Spinal cord (tissue), 10 donors: ENCODE results near the gene USF3. TPM values are rescaled to one million over a fixed set of nuclear protein-coding genes. Genes with fewer than 3 reads are reported as not detected.

Experiments
- DNase-seq, 6 donors: peaks; one replicate each; pipeline versions ENCODE4 v3.0.0 to v3.0.0-alpha.2; 2013 to 2015; ENCODE audit warnings: low spot score in 6 of 6, low read depth in 4 of 6
- H3K27ac ChIP-seq: one replicate; pipeline ENCODE4 v1.5.1; 2013; ENCODE audit warnings: low read depth, low read length, control low read depth
- H3K27me3 ChIP-seq: one replicate; pipeline ENCODE4 v1.6.1; 2013; ENCODE audit warnings: low read length; ENCODE audit not compliant: control insufficient read depth, insufficient read depth
- H3K36me3 ChIP-seq: one replicate; pipeline ENCODE4 v1.6.1; 2013; ENCODE audit warnings: low read length; ENCODE audit not compliant: control insufficient read depth, insufficient read depth
- H3K4me1 ChIP-seq: one replicate; pipeline ENCODE4 v1.6.1; 2013; ENCODE audit warnings: low read length; ENCODE audit not compliant: control insufficient read depth, insufficient read depth
- H3K4me3 ChIP-seq: one replicate; pipeline ENCODE4 v1.5.1; 2013; ENCODE audit warnings: low read depth, low read length, control low read depth
- H3K9me3 ChIP-seq: one replicate; pipeline ENCODE4 v1.6.1; 2013; ENCODE audit warnings: low read length; ENCODE audit not compliant: control insufficient read depth, insufficient read depth
- WGBS: methylation state at CpG from one replicate; pipeline ENCODE4 v1.1.5; 2013; ENCODE audit warnings: missing lambda C conversion rate; ENCODE audit not compliant: insufficient coverage; 5-methylcytosine and 5-hydroxymethylcytosine counted together
- long read RNA-seq, 4 donors: transcript quantifications; one replicate each; lab custom pipeline, GENCODE V29; 2026
- polyA plus RNA-seq, 2 donors: library from polyadenylated mRNA; unstranded; fragments of 120-200 nt; gene quantifications; one replicate each; pipeline ENCODE4 v1.2.1, GENCODE V29; 2013; ENCODE audit not compliant: insufficient read length in 2 of 2
- total RNA-seq, 2 donors: library from RNA; depleted of rRNA in 1 of 2; stranded (reverse); fragments of 120-200 nt in 1 of 2; fragments of >200 nt in 1 of 2; gene quantifications; one replicate each; pipeline versions ENCODE4 v1.2.3 to v1.2.4, GENCODE V29; 2013 to 2014
- donor health status: healthy.

USF3 gene, protein sequence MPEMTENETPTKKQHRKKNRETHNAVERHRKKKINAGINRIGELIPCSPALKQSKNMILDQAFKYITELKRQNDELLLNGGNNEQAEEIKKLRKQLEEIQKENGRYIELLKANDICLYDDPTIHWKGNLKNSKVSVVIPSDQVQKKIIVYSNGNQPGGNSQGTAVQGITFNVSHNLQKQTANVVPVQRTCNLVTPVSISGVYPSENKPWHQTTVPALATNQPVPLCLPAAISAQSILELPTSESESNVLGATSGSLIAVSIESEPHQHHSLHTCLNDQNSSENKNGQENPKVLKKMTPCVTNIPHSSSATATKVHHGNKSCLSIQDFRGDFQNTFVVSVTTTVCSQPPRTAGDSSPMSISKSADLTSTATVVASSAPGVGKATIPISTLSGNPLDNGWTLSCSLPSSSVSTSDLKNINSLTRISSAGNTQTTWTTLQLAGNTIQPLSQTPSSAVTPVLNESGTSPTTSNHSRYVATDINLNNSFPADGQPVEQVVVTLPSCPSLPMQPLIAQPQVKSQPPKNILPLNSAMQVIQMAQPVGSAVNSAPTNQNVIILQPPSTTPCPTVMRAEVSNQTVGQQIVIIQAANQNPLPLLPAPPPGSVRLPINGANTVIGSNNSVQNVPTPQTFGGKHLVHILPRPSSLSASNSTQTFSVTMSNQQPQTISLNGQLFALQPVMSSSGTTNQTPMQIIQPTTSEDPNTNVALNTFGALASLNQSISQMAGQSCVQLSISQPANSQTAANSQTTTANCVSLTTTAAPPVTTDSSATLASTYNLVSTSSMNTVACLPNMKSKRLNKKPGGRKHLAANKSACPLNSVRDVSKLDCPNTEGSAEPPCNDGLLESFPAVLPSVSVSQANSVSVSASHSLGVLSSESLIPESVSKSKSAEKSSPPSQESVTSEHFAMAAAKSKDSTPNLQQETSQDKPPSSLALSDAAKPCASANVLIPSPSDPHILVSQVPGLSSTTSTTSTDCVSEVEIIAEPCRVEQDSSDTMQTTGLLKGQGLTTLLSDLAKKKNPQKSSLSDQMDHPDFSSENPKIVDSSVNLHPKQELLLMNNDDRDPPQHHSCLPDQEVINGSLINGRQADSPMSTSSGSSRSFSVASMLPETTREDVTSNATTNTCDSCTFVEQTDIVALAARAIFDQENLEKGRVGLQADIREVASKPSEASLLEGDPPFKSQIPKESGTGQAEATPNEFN (N-terminal part only)
- total RNA-seq (10 to 100 TPM; 16.3 to 26.3 TPM), polyA plus RNA-seq (10 to 100 TPM; 13.5 to 14.1 TPM)
- long read RNA-seq, donor 1, full-length matches to known transcripts: 5 of 5 reads
- long read RNA-seq, donor 1, partial matches to known transcripts: 0 of 5 reads
- long read RNA-seq, donor 1, other reads (novel, unspliced or antisense): 0 of 5 reads
- long read RNA-seq, donor 2, full-length matches to known transcripts: 2 of 2 reads
- long read RNA-seq, donor 2, partial matches to known transcripts: 0 of 2 reads
- long read RNA-seq, donor 2, other reads (novel, unspliced or antisense): 0 of 2 reads
- long read RNA-seq, donor 3, full-length matches to known transcripts: 5 of 5 reads
- long read RNA-seq, donor 3, partial matches to known transcripts: 0 of 5 reads
- long read RNA-seq, donor 3, other reads (novel, unspliced or antisense): 0 of 5 reads
- long read RNA-seq, donor 4, full-length matches to known transcripts: 2 of 2 reads
- long read RNA-seq, donor 4, partial matches to known transcripts: 0 of 2 reads
- long read RNA-seq, donor 4, other reads (novel, unspliced or antisense): 0 of 2 reads

DNA sequence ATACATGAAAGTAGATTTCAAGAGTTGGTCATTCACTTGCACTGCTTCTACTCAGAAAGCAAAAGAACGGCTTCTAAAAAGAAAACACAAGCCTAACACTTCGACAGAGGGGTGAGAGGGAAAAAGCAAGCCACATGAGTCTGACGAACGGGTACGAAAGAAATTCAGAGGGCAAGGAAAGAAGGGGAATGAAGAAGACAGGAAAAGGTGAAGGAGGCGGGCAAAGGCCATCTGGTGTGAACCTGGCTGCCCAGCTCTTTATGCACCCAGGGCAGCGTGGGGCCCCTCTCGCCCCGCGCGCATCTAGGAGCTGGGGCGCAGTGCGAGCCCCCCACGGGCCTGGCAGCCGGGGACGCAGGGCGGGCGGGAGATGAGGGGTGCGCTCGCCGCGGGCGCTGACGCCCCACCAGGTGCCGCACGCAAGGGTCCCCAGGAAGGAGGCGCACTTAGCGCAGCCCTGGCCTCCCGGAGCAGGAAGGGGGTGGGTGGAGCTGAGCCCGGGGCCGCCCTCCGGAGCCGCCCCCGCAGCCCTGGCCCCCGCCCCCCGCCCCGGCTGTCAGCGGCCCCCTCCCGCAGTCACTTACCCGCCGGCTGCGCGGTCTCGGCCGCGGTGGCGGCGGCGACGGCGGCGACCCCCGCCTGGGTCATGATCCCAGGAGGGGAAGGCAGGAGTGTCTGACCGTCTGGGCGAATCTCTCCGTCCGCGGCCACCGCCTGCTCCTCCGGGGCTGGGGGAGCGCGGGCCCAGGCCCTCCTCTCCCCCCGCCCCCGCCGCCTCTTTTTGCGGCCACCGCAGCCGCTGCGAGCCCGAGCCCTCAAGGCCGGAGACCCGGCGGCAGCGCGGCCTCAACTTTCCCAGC, at the start of gene USF3:
Gene USF3 (minus strand): TSS at position 857 of the 860 bp plus-strand sequence. CDS start 21,764 bp downstream, outside the sequence.
- under 1% methylated on average over 36 of the region's 75 CpGs for WGBS

DNA sequence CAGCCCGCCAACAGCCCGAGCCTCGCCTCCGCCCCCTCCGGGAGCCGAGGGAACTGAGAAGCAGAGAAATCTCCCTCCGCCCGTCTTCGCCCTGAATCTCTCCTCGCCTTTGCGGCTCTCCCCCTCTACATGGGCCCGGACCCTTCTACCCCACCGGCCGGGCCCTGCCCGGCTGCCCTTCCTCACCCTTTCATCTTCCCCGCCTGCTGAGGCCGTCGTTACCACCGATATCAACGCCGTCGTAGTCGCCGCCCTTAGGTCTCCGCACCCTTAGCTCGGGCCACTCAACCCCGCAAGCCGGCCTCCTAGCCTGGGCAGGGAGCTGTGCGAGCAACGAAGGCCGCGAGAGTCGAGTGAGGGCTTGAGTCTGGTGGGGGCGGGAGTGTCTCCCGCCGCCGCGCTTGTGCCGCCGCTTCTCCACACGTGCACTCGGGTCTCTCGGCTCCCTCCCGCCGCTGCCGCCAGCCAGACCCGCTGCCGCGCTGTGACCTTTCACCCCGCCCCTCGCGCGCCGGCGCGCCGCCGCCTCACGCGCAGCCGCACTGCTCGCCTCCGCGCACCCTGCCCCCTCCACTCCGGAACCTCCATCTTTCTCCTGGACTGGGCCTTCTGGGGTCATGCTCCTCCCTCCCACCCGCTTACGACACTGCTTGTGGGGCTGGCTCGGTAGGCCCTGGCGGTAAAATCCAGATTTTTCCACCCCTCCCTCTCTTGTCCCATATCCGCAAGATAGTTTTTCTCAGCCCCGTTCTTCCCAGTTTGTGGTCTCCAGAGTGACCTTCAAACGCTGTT, 49.5 kb upstream of the USF3 start, which contains the start of gene NAA50:
Gene NAA50 (minus strand): TSS at position 494 of the 792 bp plus-strand sequence. CDS start 300 bp downstream, at position 194.
- no peaks in the 10 kb centered on the region for H3K9me3 ChIP-seq
- H3K36me3 ChIP-seq: no peaks in the 10 kb centered on the region
- peak; percentile 86 to 98 (median 90) for DNase-seq
- peak within 1 kb of the TSS; percentile 100 for H3K27ac ChIP-seq
- peaks cover 5% of the 10 kb centered on the region for H3K4me1 ChIP-seq
- no peaks in the 10 kb centered on the region for H3K27me3 ChIP-seq
- WGBS: under 1% methylated on average over 69 of the region's 72 CpGs
- peak within 1 kb of the TSS; percentile 98 for H3K4me3 ChIP-seq

More for the DNA sequence above, at the start of gene USF3:
- Histone ChIP-seq H3K36me3 (no peaks in the 10 kb centered on the region), H3K9me3 (no peaks in the 10 kb centered on the region), H3K4me3 (peak within 1 kb of the TSS; percentile 78), H3K4me1 (peaks cover 10% of the 10 kb centered on the region), H3K27me3 (no peaks in the 10 kb centered on the region), H3K27ac (peak within 1 kb of the TSS; percentile 91)
- DNase-seq: peak in 4 of 6 donors; percentile 33 to 83 (median 66)

DNA sequence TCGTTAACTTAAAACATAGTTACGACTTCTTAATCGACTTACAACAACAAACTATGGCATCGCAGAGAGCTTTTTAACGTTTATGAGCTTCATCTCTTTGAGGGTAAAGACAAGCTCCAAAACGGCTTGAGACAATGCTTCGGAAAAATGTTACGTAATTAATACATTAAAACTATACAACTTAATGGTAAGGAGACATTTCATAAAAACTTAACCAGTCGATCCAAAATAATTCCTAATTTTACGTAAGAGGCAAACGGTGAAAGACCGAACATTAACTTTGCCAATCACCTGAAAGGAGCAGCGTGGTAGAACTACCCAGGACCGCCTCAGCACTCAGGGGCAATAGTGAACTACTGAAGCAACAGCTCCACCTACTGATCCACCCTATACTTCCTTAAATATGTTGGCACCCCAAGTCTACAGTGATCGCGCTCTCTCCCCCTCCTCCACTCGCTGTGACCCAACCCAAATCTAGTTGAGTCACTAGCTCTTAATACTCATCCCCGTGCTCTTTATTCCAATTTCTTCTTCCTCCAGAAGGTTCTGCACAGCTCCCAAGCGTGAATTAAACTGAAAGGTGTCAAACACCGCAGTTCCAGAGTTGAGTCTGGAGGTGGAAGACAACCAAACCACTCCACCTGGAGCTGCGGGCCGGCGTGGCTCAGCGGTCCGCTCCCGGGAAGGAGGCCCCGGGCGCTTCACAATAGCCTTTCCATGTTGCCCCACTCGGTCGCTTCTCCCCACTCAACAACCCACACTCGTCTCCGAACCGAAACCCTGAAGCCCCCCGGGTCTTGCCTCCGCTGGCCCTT, 48.7 kb upstream of the USF3 start:
- DNase-seq: peak in 5 of 6 donors; percentile 49 to 87 (median 61)
- H3K4me3 ChIP-seq: peak overlapping the region; percentile 98
- peak overlapping the region; percentile 100 for H3K27ac ChIP-seq
- H3K4me1 ChIP-seq: peaks cover 5% of the 10 kb centered on the region
- under 1% methylated on average over 27 of the region's 35 CpGs for WGBS
- no peaks in the 10 kb centered on the region for H3K27me3 ChIP-seq
- H3K36me3 ChIP-seq: no peaks in the 10 kb centered on the region
- no peaks in the 10 kb centered on the region for H3K9me3 ChIP-seq

DNA sequence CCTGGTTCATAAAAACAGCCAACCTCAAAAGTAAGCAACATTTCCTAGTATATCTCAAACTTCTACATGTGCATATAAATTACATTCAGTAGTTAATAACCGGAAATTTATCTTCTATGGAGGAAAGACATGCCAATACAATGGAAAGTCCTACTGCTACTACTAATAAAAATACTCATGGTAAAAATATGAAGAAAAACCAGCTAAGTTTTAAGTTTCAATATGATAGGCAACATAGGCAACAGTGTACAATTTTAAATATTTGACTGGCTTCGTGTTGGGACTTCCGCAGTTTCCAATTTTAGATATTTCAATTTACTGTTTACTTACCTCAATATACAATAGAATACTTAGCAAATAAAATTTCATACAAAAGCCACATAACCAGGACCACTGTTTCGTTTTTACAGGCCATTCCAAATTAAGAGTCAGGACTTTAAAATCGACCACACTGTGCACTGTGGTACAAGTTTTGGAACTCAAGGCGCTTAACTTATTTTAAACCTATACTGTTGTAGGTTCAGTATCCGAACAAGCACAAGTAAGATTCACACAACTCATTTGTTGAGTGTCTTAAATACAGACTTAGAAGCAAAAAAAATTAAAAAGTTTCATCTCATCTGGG, 46.7 kb upstream of the USF3 start:
- H3K4me1 ChIP-seq: peaks cover 5% of the 10 kb centered on the region
- no peak overlapping the region for H3K27ac ChIP-seq
- WGBS: 76% methylated on average over 2 of the region's 7 CpGs
- no peak overlapping the region for H3K4me3 ChIP-seq
- H3K9me3 ChIP-seq: no peaks in the 10 kb centered on the region
- no peak for DNase-seq
- no peaks in the 10 kb centered on the region for H3K27me3 ChIP-seq
- H3K36me3 ChIP-seq: no peaks in the 10 kb centered on the region

DNA sequence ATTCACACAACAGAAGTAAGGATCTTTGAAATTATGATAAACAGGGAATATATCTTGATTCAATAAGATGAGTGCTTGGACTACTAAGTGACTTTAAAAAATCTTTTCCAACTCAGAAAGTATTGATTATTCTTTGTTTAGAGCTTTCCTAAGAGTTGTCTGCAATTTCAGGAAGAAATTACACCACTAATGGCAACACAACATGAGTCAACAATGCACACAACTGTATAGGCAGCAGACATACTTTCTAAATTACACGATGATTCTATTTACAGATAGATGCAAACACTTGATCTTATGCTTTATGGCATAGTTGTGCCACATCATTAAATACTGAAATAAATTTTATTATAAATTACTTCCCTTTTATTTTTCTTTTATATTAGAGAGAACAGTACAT, 45.2 kb upstream of the USF3 start:
- WGBS: no CpG with 5 or more reads among the region's 1 CpG
- DNase-seq: no peak
- Histone ChIP-seq H3K9me3 (no peaks in the 10 kb centered on the region), H3K4me1 (peaks cover 5% of the 10 kb centered on the region), H3K27ac (no peak overlapping the region), H3K27me3 (no peaks in the 10 kb centered on the region), H3K4me3 (no peak overlapping the region), H3K36me3 (no peaks in the 10 kb centered on the region)

DNA sequence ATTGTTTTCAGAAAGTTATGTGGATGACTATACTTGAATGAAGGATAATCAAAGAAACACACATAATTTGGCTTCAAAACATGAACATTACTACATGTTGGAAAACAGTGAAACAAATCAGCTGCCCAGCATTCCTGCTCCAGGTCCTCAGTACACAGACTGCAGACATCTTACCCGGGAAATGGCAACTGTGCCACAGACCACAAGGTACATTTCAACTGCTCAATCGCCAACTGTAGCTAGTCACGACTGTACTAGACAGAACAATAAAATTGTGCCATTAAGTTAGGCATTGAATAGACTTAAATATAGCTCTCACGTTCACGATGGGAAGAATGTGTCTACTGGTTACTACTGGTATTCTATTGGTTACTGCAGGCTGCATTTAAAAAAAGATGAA, 44.6 kb upstream of the USF3 start:
- Histone ChIP-seq H3K27ac (no peak overlapping the region), H3K27me3 (no peaks in the 10 kb centered on the region), H3K4me3 (no peak overlapping the region), H3K36me3 (no peaks in the 10 kb centered on the region), H3K9me3 (no peaks in the 10 kb centered on the region), H3K4me1 (peaks cover 5% of the 10 kb centered on the region)
- 100% methylated on average over 1 of the region's 5 CpGs for WGBS
- DNase-seq: no peak

DNA sequence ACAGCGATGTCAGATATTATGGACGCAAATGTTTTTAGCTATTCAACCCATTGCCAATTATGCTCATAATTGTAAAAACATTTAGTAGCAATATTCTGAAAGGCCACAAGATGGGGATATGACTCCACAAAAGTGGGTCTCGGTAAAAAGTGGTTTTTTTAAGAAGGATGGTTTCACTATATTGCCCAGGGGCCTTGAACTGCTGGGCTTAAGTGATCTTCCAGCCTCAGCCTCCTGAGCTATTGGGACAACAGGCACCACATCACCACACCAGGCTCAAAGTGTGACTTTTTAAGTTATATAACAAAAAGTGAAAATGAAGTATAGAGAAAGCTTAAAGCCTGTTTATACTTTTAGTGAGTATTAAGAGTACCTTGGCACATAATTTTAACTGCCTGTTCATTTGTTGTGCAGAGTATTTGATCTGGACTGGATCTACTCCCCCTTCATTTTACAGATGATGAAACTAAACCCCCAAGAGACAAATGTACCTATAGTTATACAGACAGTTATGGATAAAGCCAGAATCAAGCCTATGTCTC, 40.2 kb upstream of the USF3 start:
- no peak overlapping the region for H3K27ac ChIP-seq
- no peaks in the 10 kb centered on the region for H3K27me3 ChIP-seq
- peak in 5 of 6 donors; percentile 31 to 87 (median 45) for DNase-seq
- H3K36me3 ChIP-seq: no peaks in the 10 kb centered on the region
- no peak overlapping the region for H3K4me3 ChIP-seq
- no peaks in the 10 kb centered on the region for H3K4me1 ChIP-seq
- 0% methylated on average over 1 of the region's 3 CpGs for WGBS
- no peaks in the 10 kb centered on the region for H3K9me3 ChIP-seq
